GM18520 (cell line): ENCODE results near the gene CUBN.

Experiments
- ATAC-seq: cut with Tn5 transposase; IDR thresholded peaks from one replicate; pipeline ENCODE4 v1.9.1; 2021; ENCODE audit not compliant: unreplicated experiment

Gene CUBN

DNA sequence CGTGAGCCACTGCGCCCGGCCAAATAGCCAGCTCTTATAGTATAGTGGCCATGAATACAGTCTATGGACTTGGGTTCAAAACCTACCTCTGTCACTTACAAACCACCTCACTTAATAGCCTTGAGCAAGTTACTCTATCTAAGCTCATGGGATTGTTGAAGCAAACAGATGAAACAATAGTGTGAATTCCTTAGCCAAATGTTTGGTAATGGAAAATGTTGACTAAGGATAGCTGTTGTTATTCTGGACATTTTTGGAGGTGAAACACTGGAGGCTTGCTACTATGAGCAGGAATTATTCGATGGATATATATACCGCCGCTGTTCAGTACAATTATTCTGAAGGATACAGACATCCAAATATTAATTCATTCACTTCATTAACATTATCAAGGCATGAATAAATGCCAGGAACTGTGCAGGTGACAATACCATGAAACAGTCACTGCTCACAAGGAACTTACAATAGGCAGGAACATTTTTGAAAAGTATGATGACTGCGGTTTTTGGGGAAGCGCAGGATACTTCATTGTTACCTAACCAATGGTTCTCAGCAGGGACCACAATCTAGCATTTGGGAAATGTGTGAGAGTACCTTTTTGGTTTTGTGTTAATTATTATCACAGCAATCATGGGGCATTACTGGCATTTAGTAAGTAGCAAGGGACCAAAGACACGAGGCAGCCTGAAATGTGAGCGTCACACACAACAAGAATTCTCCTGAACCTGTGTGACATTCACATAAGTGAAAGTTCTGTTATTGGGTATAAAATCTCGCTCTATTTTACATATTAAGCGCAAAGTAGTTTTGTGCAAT lies 55.7 kb downstream of the CUBN start:
- ATAC-seq = no peak

DNA sequence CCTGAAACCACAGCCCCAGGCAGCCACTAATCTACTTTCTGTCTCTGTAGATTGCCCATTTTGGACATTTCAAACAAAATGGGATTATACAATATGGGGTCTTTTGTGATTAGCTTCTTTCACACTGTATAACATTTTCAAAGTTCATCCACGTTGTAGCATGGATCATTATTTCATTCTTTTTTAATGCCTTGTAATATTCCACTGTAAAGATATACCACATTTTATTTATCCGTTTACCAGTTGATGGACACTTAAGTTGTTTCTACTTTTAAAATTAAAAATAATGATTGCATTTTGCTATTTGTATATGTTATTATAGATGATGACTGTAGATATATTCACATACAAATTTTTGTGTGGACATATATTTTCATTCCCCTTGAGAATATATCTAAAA lies 60.7 kb downstream of the CUBN start:
- no peak for ATAC-seq

DNA sequence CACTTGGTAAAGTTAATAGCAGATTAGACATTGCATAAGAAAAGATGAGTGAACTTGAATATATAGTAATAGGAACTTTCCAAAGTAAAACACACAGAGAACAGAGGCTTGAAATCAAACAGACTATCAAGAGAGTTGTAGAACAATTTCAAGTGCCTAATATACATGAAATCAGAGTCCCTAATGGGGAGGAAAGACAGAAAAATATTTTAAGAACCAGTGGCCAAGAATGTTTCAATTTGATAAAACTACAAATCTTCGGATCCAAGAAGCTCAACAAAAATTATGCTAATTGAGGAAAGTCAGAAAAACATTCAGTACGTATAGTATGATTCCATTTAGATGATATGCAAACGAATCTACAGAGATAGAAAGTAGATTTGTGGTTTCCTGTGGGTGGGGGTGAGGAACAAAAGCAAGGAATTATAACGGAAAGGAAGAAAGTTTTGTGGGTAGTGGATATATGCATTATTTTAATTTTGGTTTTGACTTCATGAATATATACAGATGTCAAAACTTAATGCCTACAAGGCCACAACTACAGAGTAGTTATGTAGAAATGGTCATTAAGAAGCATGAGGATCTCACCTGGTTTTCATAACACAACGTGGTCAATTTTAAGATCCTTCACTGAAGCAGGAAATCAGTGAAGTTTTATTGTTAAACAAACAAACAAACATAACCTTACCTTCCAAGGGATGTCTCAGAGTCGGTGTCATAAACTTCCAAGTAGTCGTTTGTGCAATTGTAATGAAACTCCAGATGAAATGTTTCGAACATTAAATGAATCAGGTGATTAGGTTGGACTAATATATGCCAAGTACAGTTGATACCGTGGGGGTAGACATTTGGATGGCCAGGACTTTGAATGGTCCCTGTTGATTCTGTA lies 62.0 kb downstream of the CUBN start:
- ATAC-seq = no peak

GRCh38 chr10:17066807-17067206 lies 62.8 kb downstream of the CUBN start:
- no peak for ATAC-seq

DNA sequence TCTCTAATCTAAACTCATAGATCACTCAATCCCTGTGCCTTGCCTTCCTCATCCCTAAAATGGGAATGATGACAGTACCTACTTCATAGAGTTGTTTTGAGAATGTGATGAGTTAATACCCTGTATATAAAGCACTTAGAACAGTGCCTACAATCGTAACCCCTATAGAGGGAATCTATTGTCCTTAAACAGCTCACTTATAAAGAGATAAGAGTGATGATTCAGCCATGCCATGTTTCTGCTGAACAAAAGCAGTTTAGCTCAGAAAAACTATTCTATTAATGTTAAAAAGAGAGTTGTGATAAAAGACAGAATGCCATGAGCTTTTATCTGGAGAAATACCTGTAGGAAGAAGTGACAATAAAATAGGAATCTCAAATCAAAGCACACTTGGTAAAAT lies 63.6 kb downstream of the CUBN start:
- ATAC-seq = no peak

- no peak for ATAC-seq
Measured at GRCh38 chr10:17065273-17065672, 64.3 kb downstream of the CUBN start.

DNA sequence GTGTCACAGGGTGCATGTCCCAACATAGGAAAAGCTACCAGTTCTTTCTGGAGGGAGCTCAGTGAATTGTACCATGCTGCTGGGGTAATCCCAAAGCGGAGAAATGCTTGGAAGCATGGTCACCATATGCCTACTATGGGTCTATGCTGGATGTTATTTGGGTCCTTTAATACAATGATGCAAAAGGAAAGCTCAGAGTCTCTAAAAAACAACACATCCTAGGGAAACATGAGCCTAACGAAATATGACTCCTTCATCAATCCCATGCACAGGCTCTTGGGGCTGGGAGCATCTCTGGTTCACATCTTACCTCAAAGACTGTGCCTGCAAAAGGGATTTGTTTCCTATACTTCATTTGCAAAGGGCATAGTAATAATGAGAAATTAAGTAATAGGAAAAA lies 65.2 kb downstream of the CUBN start:
- no peak for ATAC-seq

DNA sequence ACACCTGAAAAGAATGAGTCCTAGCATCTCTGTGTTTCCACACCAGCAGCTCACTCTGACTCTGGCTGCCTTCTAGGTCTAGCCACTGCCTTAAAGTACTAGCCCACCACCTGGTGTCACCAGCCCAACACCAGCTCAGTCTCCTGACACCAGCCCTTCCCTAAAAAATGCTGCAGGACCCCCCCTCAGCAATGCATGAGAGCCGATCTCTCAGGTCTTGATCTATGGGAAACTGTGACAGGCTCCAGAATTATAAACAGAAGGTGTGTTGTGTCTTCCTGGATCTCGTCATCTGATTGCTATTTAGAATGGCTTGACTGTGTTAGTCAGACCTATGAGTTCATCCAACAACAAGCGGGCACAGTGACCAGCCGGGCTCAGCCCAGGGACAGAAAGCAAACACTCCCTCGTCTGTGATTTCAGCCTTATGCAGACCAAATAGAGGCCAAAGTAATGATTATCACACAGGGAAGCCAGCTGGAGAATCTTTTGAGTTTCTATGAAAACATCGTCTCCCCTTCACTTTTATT lies 66.6 kb downstream of the CUBN start:
- no peak for ATAC-seq

- no peak for ATAC-seq
Measured at GRCh38 chr10:17062493-17062892, 67.1 kb downstream of the CUBN start.

DNA sequence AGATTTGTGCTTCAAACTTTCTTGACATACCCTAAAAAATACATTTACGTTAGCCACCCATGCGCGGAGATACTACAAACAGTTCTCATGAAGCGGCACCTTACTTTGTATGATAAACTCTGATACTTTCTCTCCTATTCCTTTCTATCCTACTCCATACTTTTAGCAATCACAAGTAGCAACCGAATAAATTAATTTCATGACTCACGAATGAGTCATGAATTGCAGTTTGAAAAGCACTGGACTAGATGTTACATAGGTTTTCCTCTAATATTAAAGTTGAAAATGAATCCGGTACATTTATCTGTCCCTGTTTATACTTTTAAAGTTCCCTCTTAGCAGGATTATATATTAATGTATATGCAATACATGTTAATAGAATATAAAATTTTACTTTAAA lies 67.6 kb downstream of the CUBN start:
- no peak for ATAC-seq

GRCh38 chr10:17061418-17061817 lies 68.2 kb downstream of the CUBN start:
- ATAC-seq = no peak

DNA sequence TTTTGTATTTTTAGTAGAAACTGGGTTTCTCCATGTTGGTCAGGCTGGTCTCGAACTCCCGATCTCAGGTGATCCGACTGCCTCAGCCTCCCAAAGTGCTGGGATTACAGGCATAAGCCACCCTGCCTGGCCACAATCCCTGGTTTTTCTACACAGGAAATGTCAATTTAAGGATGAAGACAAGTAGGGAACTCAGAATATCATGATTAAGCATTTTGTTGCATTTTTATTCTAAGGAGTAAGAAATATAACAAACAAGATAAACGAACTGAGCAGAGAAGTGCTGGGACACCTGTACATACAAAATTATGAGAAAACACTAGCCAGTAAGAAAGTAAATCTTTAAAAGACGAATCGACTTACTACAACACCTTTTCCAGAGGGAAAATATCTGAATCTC lies 69.3 kb downstream of the CUBN start:
- no peak for ATAC-seq

DNA sequence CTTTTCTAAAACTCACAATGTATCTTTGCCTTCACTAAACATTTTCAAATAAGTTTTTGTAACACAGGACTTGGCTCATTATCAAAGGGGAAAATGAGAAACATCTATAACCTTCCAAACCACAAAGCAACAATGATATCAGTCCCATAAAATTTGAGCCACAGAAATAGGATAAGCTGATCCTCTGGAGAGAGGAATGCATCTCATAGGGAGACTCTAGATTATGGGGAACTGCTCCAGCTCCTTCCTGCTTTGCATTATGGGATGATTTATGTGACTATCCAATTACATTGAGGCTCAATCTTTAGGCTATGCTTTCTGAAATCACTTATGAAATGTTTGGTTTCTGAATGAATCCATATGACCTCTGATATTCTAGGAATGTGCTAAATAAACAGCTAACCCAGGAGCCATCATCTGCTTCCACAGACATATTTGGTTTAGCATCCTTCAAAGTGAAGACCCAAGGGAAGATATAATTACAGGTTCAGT lies 70.4 kb downstream of the CUBN start:
- no peak for ATAC-seq

DNA sequence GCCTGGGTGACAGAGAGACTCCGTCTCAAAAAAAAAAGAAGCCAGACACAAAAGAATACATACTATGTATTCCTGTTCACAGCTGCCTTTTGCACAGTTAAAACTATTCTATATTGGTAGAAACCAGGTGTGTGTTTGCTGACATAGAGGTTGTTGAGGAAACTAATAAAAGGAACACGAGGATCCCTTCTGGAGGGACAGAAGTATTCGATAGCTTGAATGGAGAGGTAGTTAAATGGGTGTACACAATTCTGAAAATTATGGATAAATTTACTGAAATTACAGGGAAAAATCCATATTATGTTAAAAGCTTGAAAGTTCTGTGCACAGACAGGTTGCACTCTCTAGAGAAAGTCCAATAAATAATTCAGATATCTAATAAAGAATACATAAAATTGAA lies 71.5 kb downstream of the CUBN start:
- ATAC-seq = no peak

GRCh38 chr10:17056781-17057428 lies 72.7 kb downstream of the CUBN start:
- no peak for ATAC-seq

DNA sequence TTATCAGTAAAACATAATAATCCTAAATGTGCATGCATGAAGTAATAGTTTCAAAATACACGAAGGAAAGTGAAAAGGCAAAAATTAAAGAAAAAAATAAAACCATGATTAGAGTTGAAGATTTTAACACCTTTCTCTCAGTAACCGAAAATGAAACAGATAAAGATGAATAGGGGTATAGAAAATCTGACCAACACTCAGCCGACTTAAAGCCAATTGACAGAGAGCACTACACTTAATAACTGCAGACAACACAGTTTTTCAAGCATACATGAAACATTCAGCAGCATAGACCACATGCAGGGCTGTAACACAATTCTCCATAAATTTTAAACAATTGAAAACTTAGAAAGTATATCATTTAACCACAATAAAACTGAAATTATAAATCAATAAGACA lies 76.1 kb downstream of the CUBN start:
- ATAC-seq = no peak

DNA sequence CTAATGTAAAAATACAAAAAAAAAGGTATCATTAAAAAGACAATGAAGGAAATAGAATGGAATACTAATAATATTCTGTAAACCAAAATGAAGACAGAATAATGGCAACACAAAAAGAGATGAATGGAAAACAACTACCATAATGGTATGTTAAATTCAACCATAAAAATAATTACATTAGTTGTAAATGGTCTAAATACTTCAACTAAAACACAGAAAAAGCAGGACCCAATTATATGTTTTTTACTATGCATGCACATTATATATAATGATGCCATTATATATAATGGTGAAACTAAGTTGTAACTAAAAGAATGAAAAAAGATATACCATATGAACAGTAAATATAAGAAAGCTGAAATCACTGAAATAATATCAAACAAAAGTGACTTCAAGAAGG lies 76.5 kb downstream of the CUBN start:
- ATAC-seq = no peak

- no peak for ATAC-seq
Measured at GRCh38 chr10:17051851-17052250, 77.8 kb downstream of the CUBN start.

GRCh38 chr10:17049195-17049594 lies 80.4 kb downstream of the CUBN start:
- ATAC-seq = no peak

- ATAC-seq = no peak
Measured at GRCh38 chr10:17047908-17048307, 81.7 kb downstream of the CUBN start.

- no peak for ATAC-seq
Measured at GRCh38 chr10:17046989-17047388, 82.6 kb downstream of the CUBN start.
